HL-60 (cell line): ENCODE results near the gene KCNQ1.

Experiments
- CTCF ChIP-seq: IDR thresholded peaks from one replicate; pipeline ENCODE4 v1.5.1; 2011; ENCODE audit warnings: low read length, control low read depth, inconsistent platforms; ENCODE audit not compliant: insufficient read depth
- POLR2AphosphoS5 ChIP-seq: IDR thresholded peaks from 2 replicates; pipeline ENCODE4 v1.6.1; 2012; ENCODE audit warnings: low read depth

GRCh38 chr11:2844996-2845395 is 400.2 kb downstream of the KCNQ1 start:
- TF ChIP-seq CTCF: no peak
- TF ChIP-seq POLR2AphosphoS5: no peak
